Neural progenitor cell (in vitro differentiated cells): ENCODE data around the gene OR6B3. TPM values are rescaled to one million over a fixed set of nuclear protein-coding genes. Genes with fewer than 3 reads are reported as not detected.

Experiments
- DNase-seq: peaks from one replicate; pipeline ENCODE4 v3.0.0-alpha.2; 2016; ENCODE audit warnings: low spot score
- H2AFZ ChIP-seq: fragments of 200-600 bp; sonication (generic); replicated peaks from 2 replicates; pipeline ENCODE4 v1.6.1; 2016; ENCODE audit warnings: antibody characterized with exemption
- H3F3A ChIP-seq: fragments of 200-600 bp; sonication (generic); 2 replicates; pipeline ENCODE4 v1.6.1; 2016; ENCODE audit warnings: antibody characterized with exemption, low read depth
- H3K27ac ChIP-seq: fragments of 200-600 bp; sonication (generic); 2 replicates; pipeline ENCODE4 v1.5.1; 2016; ENCODE audit warnings: mild to moderate bottlenecking
- H3K27me3 ChIP-seq: fragments of 200-600 bp; sonication (generic); 2 replicates; pipeline ENCODE4 v1.6.1; 2016; ENCODE audit warnings: mild to moderate bottlenecking, moderate library complexity
- H3K36me3 ChIP-seq: fragments of 200-600 bp; sonication (generic); 2 replicates; pipeline ENCODE4 v1.5.1; 2016
- H3K4me1 ChIP-seq: fragments of 200-600 bp; sonication (generic); 2 replicates; pipeline ENCODE4 v1.6.1; 2016; ENCODE audit warnings: mixed run types
- H3K4me2 ChIP-seq: fragments of 200-600 bp; sonication (generic); 2 replicates; pipeline ENCODE4 v1.6.1; 2016
- H3K4me3 ChIP-seq: fragments of 200-600 bp; sonication (generic); 2 replicates; pipeline ENCODE4 v1.5.1; 2016
- H3K79me2 ChIP-seq: fragments of 200-600 bp; sonication (generic); 2 replicates; pipeline ENCODE4 v1.6.1; 2016; ENCODE audit warnings: low read depth
- H3K9ac ChIP-seq: fragments of 200-600 bp; sonication (generic); 2 replicates; pipeline ENCODE4 v1.6.1; 2016
- H3K9me3 ChIP-seq: fragments of 200-600 bp; sonication (generic); 2 replicates; pipeline ENCODE4 v1.5.1; 2016; ENCODE audit warnings: low read depth
- H4K20me1 ChIP-seq: fragments of 200-600 bp; sonication (generic); 2 replicates; pipeline ENCODE4 v1.6.1; 2016; ENCODE audit warnings: low read depth
- H3K27ac Mint-ChIP-seq: 3 replicates; pipeline ENCODE4 v1.8.0; 2021; ENCODE audit warnings: mixed read lengths
- H3K27me3 Mint-ChIP-seq: 2 replicates; pipeline ENCODE4 v1.8.0; 2022; ENCODE audit warnings: low read depth, mild to moderate bottlenecking, inconsistent platforms, moderate library complexity, mixed read lengths; ENCODE audit not compliant: insufficient read depth
- H3K36me3 Mint-ChIP-seq: 3 replicates; pipeline ENCODE4 v1.8.0; 2021; ENCODE audit warnings: mixed read lengths
- H3K4me1 Mint-ChIP-seq: 3 replicates; pipeline ENCODE4 v1.8.0; 2021; ENCODE audit warnings: mixed read lengths
- H3K4me3 Mint-ChIP-seq: 3 replicates; pipeline ENCODE4 v1.8.0; 2021; ENCODE audit warnings: mild to moderate bottlenecking, moderate library complexity, mixed read lengths
- H3K9me3 Mint-ChIP-seq: 3 replicates; pipeline ENCODE4 v1.8.0; 2020; ENCODE audit warnings: mixed read lengths
- CTCF ChIP-seq: fragments of 200-600 bp; sonication (generic); IDR thresholded peaks from 2 replicates; pipeline ENCODE4 v1.5.1; 2017; ENCODE audit warnings: antibody characterized with exemption, mild to moderate bottlenecking
- EZH2 ChIP-seq: fragments of 200-600 bp; sonication (generic); IDR thresholded peaks from 2 replicates; pipeline ENCODE4 v1.6.1; 2017; ENCODE audit warnings: antibody characterized with exemption, mild to moderate bottlenecking, moderate library complexity
- EZH2phosphoT487 ChIP-seq: fragments of 200-600 bp; sonication (generic); IDR thresholded peaks from 2 replicates; pipeline ENCODE4 v1.6.1; 2017; ENCODE audit warnings: antibody characterized with exemption
- total RNA-seq: library from RNA; depleted of rRNA; stranded (reverse); fragments of >200 nt; gene quantifications from 2 replicates; pipeline ENCODE4 v1.2.3, GENCODE V29; 2015; ENCODE audit warnings: low replicate concordance

OR6B3 gene
- total RNA-seq, 1 donor from 2014 or later, result not detected

- no peaks in the 10 kb centered on the region for H3K4me1 Mint-ChIP-seq
- no peak overlapping the region for H2AFZ ChIP-seq
- H3K4me3 ChIP-seq, result no peak overlapping the region
Observed at GRCh38 chr2:240077442-240077841, 24.1 kb upstream of the OR6B3 start.

GRCh38 chr2:240074545-240074944 lies 21.2 kb upstream of the OR6B3 start:
- DNase-seq, result no peak
- Histone ChIP-seq H3K36me3 (peaks cover 4% of the 10 kb centered on the region), H4K20me1 (no peaks in the 10 kb centered on the region), H3K4me3 (no peak overlapping the region), H3K4me2 (no peak overlapping the region), H3K27me3 (no peaks in the 10 kb centered on the region), H3K27ac (no peak overlapping the region), H3K9ac (no peak overlapping the region), H3F3A (no peaks in the 10 kb centered on the region), H3K79me2 (no peaks in the 10 kb centered on the region), H2AFZ (no peak overlapping the region), H3K9me3 (peaks cover 16% of the 10 kb centered on the region), H3K4me1 (no peaks in the 10 kb centered on the region)
- no peaks in the 10 kb centered on the region for H3K4me1 Mint-ChIP-seq
- H3K27ac Mint-ChIP-seq, result no peak overlapping the region
- H3K36me3 Mint-ChIP-seq, result no peaks in the 10 kb centered on the region
- no peaks in the 10 kb centered on the region for H3K27me3 Mint-ChIP-seq
- H3K4me3 Mint-ChIP-seq, result no peak overlapping the region
- H3K9me3 Mint-ChIP-seq, result peaks cover 27% of the 10 kb centered on the region
- TF ChIP-seq EZH2, result no peak
- no peak for TF ChIP-seq CTCF
- no peak for TF ChIP-seq EZH2phosphoT487

More at GRCh38 chr2:240077442-240077841, 24.1 kb upstream of the OR6B3 start:
- DNase-seq, result no peak
- no peak overlapping the region for H3K9ac ChIP-seq
- Mint-ChIP-seq H3K27me3 (no peaks in the 10 kb centered on the region), H3K4me3 (no peak overlapping the region), H3K36me3 (no peaks in the 10 kb centered on the region), H3K9me3 (peaks cover 27% of the 10 kb centered on the region), H3K27ac (no peak overlapping the region)
- H3K79me2 ChIP-seq, result no peaks in the 10 kb centered on the region
- H3K27me3 ChIP-seq, result no peaks in the 10 kb centered on the region
- TF ChIP-seq EZH2 (no peak), CTCF (no peak), EZH2phosphoT487 (no peak)
- peaks cover 4% of the 10 kb centered on the region for H3K36me3 ChIP-seq
- H3K9me3 ChIP-seq, result peaks cover 16% of the 10 kb centered on the region
- no peaks in the 10 kb centered on the region for H3F3A ChIP-seq
- H3K27ac ChIP-seq, result no peak overlapping the region
- no peak overlapping the region for H3K4me2 ChIP-seq
- H4K20me1 ChIP-seq, result no peaks in the 10 kb centered on the region
- H3K4me1 ChIP-seq, result no peaks in the 10 kb centered on the region

- no peak overlapping the region for H3K4me3 ChIP-seq
- TF ChIP-seq CTCF, result no peak
- no peak for TF ChIP-seq EZH2
- TF ChIP-seq EZH2phosphoT487, result no peak
Observed at GRCh38 chr2:240070907-240071306, 17.6 kb upstream of the OR6B3 start.

More at GRCh38 chr2:240070907-240071306, 17.6 kb upstream of the OR6B3 start:
- Mint-ChIP-seq H3K4me1 (no peaks in the 10 kb centered on the region), H3K27ac (no peak overlapping the region), H3K36me3 (no peaks in the 10 kb centered on the region), H3K9me3 (peaks cover 12% of the 10 kb centered on the region), H3K27me3 (peaks cover 2% of the 10 kb centered on the region), H3K4me3 (no peak overlapping the region)
- Histone ChIP-seq H2AFZ (no peak overlapping the region), H3K4me1 (no peaks in the 10 kb centered on the region), H3F3A (no peaks in the 10 kb centered on the region), H3K36me3 (no peaks in the 10 kb centered on the region), H3K27me3 (no peaks in the 10 kb centered on the region), H3K27ac (no peak overlapping the region), H3K79me2 (no peaks in the 10 kb centered on the region), H3K9ac (no peak overlapping the region), H3K4me2 (no peak overlapping the region), H3K9me3 (no peaks in the 10 kb centered on the region), H4K20me1 (no peaks in the 10 kb centered on the region)
- no peak for DNase-seq
